NCI-H82 (cell line): ENCODE measurements around the gene BEST1.

Experiments
- DNase-seq: peaks from one replicate; lab custom pipeline; 2025; lab: John Stamatoyannopoulos, UW

Gene BEST1

GRCh38 chr11:61916737-61917333 lies 33.3 kb upstream of the BEST1 start:
- DNase-seq = no peak

- DNase-seq = peak; percentile 24
Observed at GRCh38 chr11:61917334-61918109, 32.6 kb upstream of the BEST1 start, which contains the start of gene RAB3IL1. TSS of gene RAB3IL1 (minus strand) at chr11:61917566. CDS start at chr11:61917367, 199 bp downstream.

- no peak for DNase-seq
Observed at GRCh38 chr11:61918251-61918937, 31.8 kb upstream of the BEST1 start.

GRCh38 chr11:61918938-61919704 lies 31.0 kb upstream of the BEST1 start:
- no peak for DNase-seq

GRCh38 chr11:61919705-61920631 lies 30.2 kb upstream of the BEST1 start:
- DNase-seq = no peak

GRCh38 chr11:61921446-61921845 lies 28.7 kb upstream of the BEST1 start:
- no peak for DNase-seq

GRCh38 chr11:61922539-61922938 lies 27.6 kb upstream of the BEST1 start:
- no peak for DNase-seq

GRCh38 chr11:61923166-61924063 lies 26.7 kb upstream of the BEST1 start:
- no peak for DNase-seq

- no peak for DNase-seq
Observed at GRCh38 chr11:61924064-61924455, 26.1 kb upstream of the BEST1 start.

- no peak for DNase-seq
Observed at GRCh38 chr11:61925736-61926135, 24.4 kb upstream of the BEST1 start.

- no peak for DNase-seq
Observed at GRCh38 chr11:61926235-61926634, 23.9 kb upstream of the BEST1 start.

- DNase-seq = no peak
Observed at GRCh38 chr11:61927501-61927900, 22.6 kb upstream of the BEST1 start.

- DNase-seq = no peak
Observed at GRCh38 chr11:61928606-61929005, 21.5 kb upstream of the BEST1 start.

GRCh38 chr11:61930933-61931332 lies 19.2 kb upstream of the BEST1 start:
- DNase-seq = peak; percentile 12

GRCh38 chr11:61935861-61936260 lies 14.3 kb upstream of the BEST1 start:
- DNase-seq = no peak

- DNase-seq = no peak
Observed at GRCh38 chr11:61940466-61940865, 9.7 kb upstream of the BEST1 start.

- DNase-seq = no peak
Observed at GRCh38 chr11:61945191-61945590, 5.0 kb upstream of the BEST1 start.

GRCh38 chr11:61946894-61947293 lies 3.3 kb upstream of the BEST1 start:
- DNase-seq = no peak

GRCh38 chr11:61947486-61948210 lies 2.5 kb upstream of the BEST1 start:
- peak; percentile 76 for DNase-seq
